SU-DHL-6 (cell line): ENCODE data around the gene SLC41A3.

Source experiments
- H2AFZ ChIP-seq: fragments of 200-600 bp; sonication (generic); 2 replicates; pipeline ENCODE4 v1.6.1; 2014; ENCODE audit warnings: low read depth, mild to moderate bottlenecking, moderate library complexity, mixed read lengths, antibody characterized with exemption, low read length; ENCODE audit not compliant: severe bottlenecking
- H3F3A ChIP-seq: fragments of 200-600 bp; shearing (Covaris generic); 2 replicates; pipeline ENCODE4 v1.6.0; 2016; ENCODE audit warnings: antibody characterized with exemption, mild to moderate bottlenecking; ENCODE audit not compliant: insufficient read depth
- H3K27ac ChIP-seq: fragments of 200-600 bp; sonication (generic); 2 replicates; pipeline ENCODE4 v1.5.1; 2016; ENCODE audit warnings: low read depth, mild to moderate bottlenecking, low read length, moderate library complexity, mixed read lengths
- H3K27me3 ChIP-seq: fragments of 200-600 bp; sonication (generic), shearing (Covaris generic); 2 replicates; pipeline ENCODE4 v1.6.0; 2014; ENCODE audit warnings: mild to moderate bottlenecking, low read length
- H3K36me3 ChIP-seq: fragments of 200-600 bp; sonication (generic); 2 replicates; pipeline ENCODE4 v1.6.1; 2014; ENCODE audit warnings: mild to moderate bottlenecking, low read length, mixed read lengths
- H3K4me2 ChIP-seq: fragments of 300-600, 200-600 bp; shearing (Covaris generic), sonication (generic); 2 replicates; pipeline ENCODE4 v1.6.0; 2014; ENCODE audit warnings: low read length, low read depth, mild to moderate bottlenecking; ENCODE audit not compliant: poor library complexity, severe bottlenecking
- H3K4me3 ChIP-seq: fragments of 200-600 bp; sonication (generic); 2 replicates; pipeline ENCODE4 v1.5.1; 2014; ENCODE audit warnings: antibody characterized with exemption, low read length, mild to moderate bottlenecking, mixed read lengths; ENCODE audit not compliant: insufficient read depth, poor library complexity, severe bottlenecking
- H3K79me2 ChIP-seq: fragments of 200-600 bp; sonication (generic); 2 replicates; pipeline ENCODE4 v1.6.1; 2014; ENCODE audit warnings: mild to moderate bottlenecking, low read length, moderate library complexity; ENCODE audit not compliant: insufficient read depth
- H3K9ac ChIP-seq: fragments of 200-600 bp; sonication (generic); 2 replicates; pipeline ENCODE4 v1.7.0; 2014; ENCODE audit warnings: mild to moderate bottlenecking, low read length
- H3K9me2 ChIP-seq: fragments of 200-600 bp; sonication (generic); replicated peaks from 2 replicates; pipeline ENCODE4 v1.6.1; 2014; ENCODE audit warnings: low read length; ENCODE audit not compliant: insufficient read depth
- H3K9me3 ChIP-seq: fragments of 200-600 bp; sonication (generic); 2 replicates; pipeline ENCODE4 v1.6.1; 2014; ENCODE audit warnings: low read length, mixed read lengths; ENCODE audit not compliant: insufficient read depth
- H4K20me1 ChIP-seq: fragments of 200-600 bp; sonication (generic); 2 replicates; pipeline ENCODE4 v1.6.1; 2014; ENCODE audit warnings: low read depth, mild to moderate bottlenecking, antibody characterized with exemption, low read length, moderate library complexity, mixed read lengths
- CTCF ChIP-seq: fragments of 200-600 bp; sonication (generic); IDR thresholded peaks from one replicate; pipeline ENCODE4 v1.5.1; 2017; ENCODE audit warnings: antibody characterized with exemption, mild to moderate bottlenecking, low read length, moderate library complexity; ENCODE audit not compliant: insufficient read depth, poor library complexity, severe bottlenecking
- EZH2phosphoT487 ChIP-seq: fragments of 200-600 bp; sonication (generic), shearing (Covaris generic); conservative IDR thresholded peaks from 2 replicates; pipeline ENCODE4 v1.6.1; 2018; ENCODE audit warnings: mild to moderate bottlenecking, antibody characterized with exemption, low read length, moderate library complexity, mixed read lengths

SLC41A3 gene

DNA sequence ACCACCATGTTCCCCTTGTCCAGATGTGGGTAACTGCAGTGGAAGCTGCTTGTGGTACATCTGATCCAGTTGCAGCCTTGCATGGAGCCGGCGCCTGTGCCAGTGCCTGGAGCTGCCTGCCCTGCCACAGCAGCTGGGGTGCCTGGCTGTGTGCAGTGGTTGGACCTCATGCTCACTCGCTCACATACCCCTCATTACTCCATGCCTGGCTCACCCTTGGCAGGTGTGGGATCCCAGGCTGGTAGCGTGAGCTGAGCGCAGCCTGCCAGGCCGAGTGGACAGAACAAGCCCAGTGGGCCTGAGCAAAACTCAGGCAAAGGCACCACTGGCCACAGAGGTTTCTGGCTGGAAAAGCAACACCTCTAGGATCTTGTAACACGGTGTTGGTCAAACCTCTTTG lies 79.2 kb downstream of the SLC41A3 start:
- Histone ChIP-seq H3K27me3 (no peaks in the 10 kb centered on the region), H3K9me3 (no peaks in the 10 kb centered on the region), H3K27ac (no peak overlapping the region), H3K4me2 (no peak overlapping the region), H3K36me3 (no peaks in the 10 kb centered on the region), H3K4me3 (no peak overlapping the region), H3K9me2 (no peaks in the 10 kb centered on the region), H2AFZ (no peak overlapping the region), H3K79me2 (no peaks in the 10 kb centered on the region), H4K20me1 (no peaks in the 10 kb centered on the region), H3F3A (no peaks in the 10 kb centered on the region), H3K9ac (no peak overlapping the region)
- TF ChIP-seq CTCF: no peak
- TF ChIP-seq EZH2phosphoT487: no peak

DNA sequence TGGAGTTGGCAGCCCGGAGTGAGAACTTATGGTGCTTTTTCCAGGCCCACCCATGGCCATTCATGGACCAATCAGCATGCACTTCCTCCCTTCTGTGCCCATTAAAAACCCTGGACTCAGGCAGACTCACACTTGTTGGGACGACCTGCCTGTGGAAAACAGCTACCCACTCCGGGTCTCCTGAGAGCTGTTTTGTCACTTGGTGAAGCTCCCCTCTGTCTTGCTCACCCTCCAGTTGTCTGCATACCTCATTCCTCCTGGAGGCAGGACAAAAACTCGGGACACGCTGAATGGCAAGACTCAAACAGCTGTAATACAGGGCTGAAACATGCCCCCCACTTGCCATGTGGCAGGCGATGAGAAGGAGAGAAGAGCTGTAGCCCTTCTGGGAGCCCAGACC lies 79.7 kb downstream of the SLC41A3 start:
- Histone ChIP-seq H3K4me2 (no peak overlapping the region), H3K9me2 (no peaks in the 10 kb centered on the region), H3F3A (no peaks in the 10 kb centered on the region), H3K27me3 (no peaks in the 10 kb centered on the region), H4K20me1 (no peaks in the 10 kb centered on the region), H2AFZ (no peak overlapping the region), H3K27ac (no peak overlapping the region), H3K9ac (no peak overlapping the region), H3K79me2 (no peaks in the 10 kb centered on the region), H3K9me3 (no peaks in the 10 kb centered on the region), H3K36me3 (no peaks in the 10 kb centered on the region), H3K4me3 (no peak overlapping the region)
- no peak for TF ChIP-seq EZH2phosphoT487
- TF ChIP-seq CTCF: no peak

GRCh38 chr3:126003447-126004190 lies 80.3 kb downstream of the SLC41A3 start:
- H3K36me3 ChIP-seq: no peaks in the 10 kb centered on the region

More at GRCh38 chr3:126003447-126004190, 80.3 kb downstream of the SLC41A3 start:
- no peak for TF ChIP-seq EZH2phosphoT487
- no peak for TF ChIP-seq CTCF
- Histone ChIP-seq H4K20me1 (no peaks in the 10 kb centered on the region), H3K9me3 (no peaks in the 10 kb centered on the region), H3F3A (no peaks in the 10 kb centered on the region), H3K27me3 (no peaks in the 10 kb centered on the region), H3K4me2 (no peak overlapping the region), H3K4me3 (no peak overlapping the region), H3K27ac (no peak overlapping the region), H3K9ac (no peak overlapping the region), H2AFZ (no peak overlapping the region), H3K79me2 (no peaks in the 10 kb centered on the region), H3K9me2 (no peaks in the 10 kb centered on the region)
